ENCODE measurements around the gene RNF208. TPM values are rescaled to one million over a fixed set of nuclear protein-coding genes. Genes with fewer than 3 reads are reported as not detected.

RNF208 gene
- total and polyA plus RNA-seq, 2 donors (not counting 1 experiment from before 2014, with no cell fraction given), result 1.1 to 1.4 TPM

DNA sequence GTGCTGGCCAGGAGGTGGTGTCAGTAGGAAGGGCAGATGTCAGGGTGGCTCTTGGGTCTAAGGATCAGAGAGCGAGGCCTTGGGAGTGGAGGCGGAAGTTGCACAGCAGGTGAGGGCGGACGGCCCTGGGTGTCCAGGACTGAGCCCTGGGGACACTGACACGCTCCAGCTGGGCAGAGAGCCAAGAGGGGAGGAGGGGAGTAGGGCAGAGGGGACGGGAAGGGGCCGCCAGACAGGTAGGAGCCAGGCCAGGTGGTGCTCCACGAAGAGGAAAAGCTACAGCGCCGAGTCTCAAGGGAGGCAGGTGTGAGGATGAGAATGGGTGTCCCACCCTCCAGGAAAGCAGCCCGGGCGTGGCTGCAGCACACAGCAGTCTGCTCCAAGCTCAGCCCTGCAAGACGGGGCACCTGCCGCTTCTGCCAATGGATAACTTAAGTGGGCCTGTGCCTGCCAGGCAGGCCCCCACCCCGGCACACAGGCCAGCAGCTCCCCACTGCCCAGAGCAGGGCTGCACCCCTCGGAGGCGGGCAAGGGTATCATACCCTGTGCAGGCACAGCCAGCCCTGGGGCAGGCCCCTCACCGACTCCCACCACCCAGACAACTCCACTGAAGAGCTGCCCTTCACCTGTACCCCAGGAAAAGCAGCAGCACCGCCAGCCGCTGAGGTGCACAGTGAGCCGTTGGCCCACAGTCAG lies 26.4 kb downstream of the RNF208 start:
- no peak overlapping the region for H3K27ac Mint-ChIP-seq
- no peak for ATAC-seq (ENCODE audit: low read depth)
- intact Hi-C loops (cut with micrococcal nuclease), result no loop called here

More for the DNA sequence above, 26.4 kb downstream of the RNF208 start:
- ChIA-PET POLR2A (interaction anchor here (0.7 kb wide), 1 partner anchor 12 kb away, joined by 3 read pairs; no protein-coding TSS in a partner anchor), CTCF (no interaction called here)
- Histone ChIP-seq H3K9ac (ENCODE audit: low read length) (no peak overlapping the region), H3K4me2 (replicated peaks; ENCODE audit: low read depth, low read length, poor library complexity, severe bottlenecking) (no peak overlapping the region), H3K27ac (ENCODE audit: low read length in 2 of 2) (no peak overlapping the region), H3K36me3 (replicated peaks in 1 of 2; ENCODE audit: control extremely low read depth in 1 of 2, control insufficient read depth in 1 of 2, extremely low read depth in 1 of 2, insufficient read depth in 2 of 2, low read length in 1 of 2) (peaks cover 0 to 8% of the 10 kb centered on the region in 2 experiments), H3K27me3 (replicated peaks in 1 of 4; ENCODE audit: control extremely low read depth in 1 of 4, control insufficient read depth in 3 of 4, insufficient read depth in 4 of 4, low read length in 3 of 4) (peaks cover 0 to 6% (median 0%) of the 10 kb centered on the region in 4 experiments), H3K79me2 (ENCODE audit: control insufficient read depth, insufficient read depth, low read length) (peaks cover 82% of the 10 kb centered on the region), H2AFZ (ENCODE audit: insufficient read depth, low read depth, low read length, poor library complexity, severe bottlenecking) (no peak overlapping the region), H3K4me1 (ENCODE audit: control insufficient read depth in 2 of 2, insufficient read depth in 2 of 2, low read length in 2 of 2) (peaks cover 8 to 9% of the 10 kb centered on the region in 2 donors), H4K20me1 (ENCODE audit: control insufficient read depth, insufficient read depth, low read length, poor library complexity, severe bottlenecking) (peaks cover 42% of the 10 kb centered on the region), H3K9me3 (ENCODE audit: control extremely low read depth in 1 of 3, control insufficient read depth in 2 of 3, insufficient read depth in 1 of 3, low read length in 2 of 3) (no peaks in the 10 kb centered on the region), H3K4me3 (ENCODE audit: control extremely low read depth in 1 of 5, extremely low read depth in 1 of 5, insufficient read depth in 1 of 5, low read depth in 2 of 5, low read length in 4 of 5) (no peak overlapping the region)
- no peak for TF ChIP-seq CTCF (IDR thresholded peaks at IDR 0.05)
- TF ChIP-seq EZH2 (IDR thresholded peaks at IDR 0.05; ENCODE audit: borderline replicate concordance, insufficient read depth, low read depth, low read length, poor library complexity, severe bottlenecking), result no peak
- Mint-ChIP-seq H3K4me3 (no peak overlapping the region), H3K27me3 (no peaks in the 10 kb centered on the region), H3K4me1 (peaks cover 6% of the 10 kb centered on the region), H3K9me3 (ENCODE audit: insufficient read depth) (no peaks in the 10 kb centered on the region)
- no peak for DNase-seq
- 95% methylated on average over 21 of the region's 21 CpGs for WGBS (ENCODE audit: insufficient coverage)

Measured in B cell (primary cell).